DND-41 (cell line): ENCODE measurements around the gene YARS2.

Experiments
- CTCF ChIP-seq: IDR thresholded peaks from 2 replicates; pipeline ENCODE4 v1.5.1; 2012; ENCODE audit warnings: borderline replicate concordance, low read length, moderate library complexity, mild to moderate bottlenecking; ENCODE audit not compliant: poor library complexity, severe bottlenecking; ENCODE audit errors: extremely low read depth
- EZH2 ChIP-seq: IDR thresholded peaks from 3 replicates; pipeline ENCODE4 v1.6.1; 2012; ENCODE audit warnings: borderline replicate concordance, low read depth, mild to moderate bottlenecking, moderate library complexity, low read length, inconsistent platforms; ENCODE audit not compliant: severe bottlenecking

- TF ChIP-seq CTCF (no peak), EZH2 (no peak)
Observed at GRCh38 chr12:32706335-32707024, 49.2 kb downstream of the YARS2 start.
